Right lobe of liver (tissue), 4 donors: ENCODE data around the gene EPB41L3.

Experiments used
- POLR2A ChIP-seq: fragments of 450-650 bp; IDR thresholded peaks from one replicate; pipeline ENCODE4 v1.6.1; 2017; ENCODE audit warnings: antibody characterized with exemption, mild to moderate bottlenecking
- TF ChIP-seq, protein P1 (sequence below), 4 donors: fragments of 200-600 bp in 3 of 4; fragments of 450-650 bp in 1 of 4; IDR thresholded peaks; one replicate each; pipeline versions ENCODE4 v1.5.1 to v1.8.0; 2016 to 2022; ENCODE audit warnings: antibody characterized with exemption in 4 of 4, mild to moderate bottlenecking in 2 of 4
- donor health status: DM: no; HTN: no; CAD: no.
- donor health status: DM: no; HTN: no; CAD: no.
- donor health status: DM: no; HTN: yes; CAD: no.

DNA sequence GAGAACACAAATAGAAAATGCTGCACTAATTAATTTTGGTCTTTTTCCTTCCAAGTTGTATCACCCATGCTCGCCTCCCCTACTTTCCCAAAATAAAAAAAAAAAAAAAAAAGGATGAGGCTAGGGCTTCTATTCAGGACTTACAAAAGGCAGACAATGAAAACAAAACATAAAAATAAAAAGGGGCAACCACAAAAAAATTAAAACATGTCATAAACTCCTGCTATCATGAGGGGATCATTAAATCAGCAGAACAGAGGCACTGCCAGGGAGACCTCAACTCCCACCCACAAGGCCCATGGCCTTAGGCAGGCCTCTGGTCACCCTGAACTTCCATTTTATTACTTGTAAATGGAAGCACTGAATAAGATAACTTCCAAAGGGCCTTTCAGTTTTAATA lies 23.3 kb downstream of the EPB41L3 start:
- TF ChIP-seq, protein P1, sequence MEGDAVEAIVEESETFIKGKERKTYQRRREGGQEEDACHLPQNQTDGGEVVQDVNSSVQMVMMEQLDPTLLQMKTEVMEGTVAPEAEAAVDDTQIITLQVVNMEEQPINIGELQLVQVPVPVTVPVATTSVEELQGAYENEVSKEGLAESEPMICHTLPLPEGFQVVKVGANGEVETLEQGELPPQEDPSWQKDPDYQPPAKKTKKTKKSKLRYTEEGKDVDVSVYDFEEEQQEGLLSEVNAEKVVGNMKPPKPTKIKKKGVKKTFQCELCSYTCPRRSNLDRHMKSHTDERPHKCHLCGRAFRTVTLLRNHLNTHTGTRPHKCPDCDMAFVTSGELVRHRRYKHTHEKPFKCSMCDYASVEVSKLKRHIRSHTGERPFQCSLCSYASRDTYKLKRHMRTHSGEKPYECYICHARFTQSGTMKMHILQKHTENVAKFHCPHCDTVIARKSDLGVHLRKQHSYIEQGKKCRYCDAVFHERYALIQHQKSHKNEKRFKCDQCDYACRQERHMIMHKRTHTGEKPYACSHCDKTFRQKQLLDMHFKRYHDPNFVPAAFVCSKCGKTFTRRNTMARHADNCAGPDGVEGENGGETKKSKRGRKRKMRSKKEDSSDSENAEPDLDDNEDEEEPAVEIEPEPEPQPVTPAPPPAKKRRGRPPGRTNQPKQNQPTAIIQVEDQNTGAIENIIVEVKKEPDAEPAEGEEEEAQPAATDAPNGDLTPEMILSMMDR (IDR thresholded peaks at IDR 0.05) = no peak
- no peak for TF ChIP-seq POLR2A
